HG02642 (cell line): Measurements from ENCODE around the gene MRPS34.
"Not testable (repeated sequence)": the region's sequence is repeated elsewhere in the genome, so short reads cannot be mapped to it uniquely, and the experiment has no call there.

ENCODE experiments used
- ATAC-seq: cut with Tn5 transposase; IDR thresholded peaks from one replicate; pipeline ENCODE4 v1.9.1; 2021; ENCODE audit warnings: mild to moderate bottlenecking; ENCODE audit not compliant: unreplicated experiment, poor library complexity

The MRPS34 gene

GRCh38 chr16:1772908-1773702 lies at the start of gene MRPS34:
Gene MRPS34, minus strand, starts transcription at chr16:1773134. Its CDS starts 15 bp downstream, at chr16:1773119.
- peak; percentile 48 for ATAC-seq

GRCh38 chr16:1821861-1822611 lies 49.1 kb upstream of the MRPS34 start:
- ATAC-seq, result no peak

DNA sequence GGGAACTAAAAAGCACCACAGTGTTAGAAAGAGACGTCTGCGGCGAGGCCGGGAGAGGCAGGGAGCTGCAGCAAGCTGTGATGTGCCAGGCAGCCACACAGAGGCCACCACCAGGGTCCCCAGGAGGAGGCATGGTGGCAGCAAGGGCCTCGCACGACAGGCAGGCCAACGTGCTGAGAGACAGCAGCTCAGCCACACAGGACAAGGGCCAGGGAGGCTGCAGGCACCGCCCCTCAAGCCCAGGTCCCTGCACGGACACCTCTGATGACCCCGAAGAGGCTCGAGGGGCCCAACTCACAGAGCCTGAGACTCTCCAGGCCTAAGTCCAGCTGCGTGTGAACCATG lies 48.0 kb upstream of the MRPS34 start:
- no peak for ATAC-seq

- ATAC-seq, result no peak
These were observed 47.4 kb upstream of the MRPS34 start for GRCh38 chr16:1820096-1820945.

GRCh38 chr16:1819611-1820010 lies 46.7 kb upstream of the MRPS34 start:
- ATAC-seq, result no peak

- ATAC-seq, result no peak
These were observed 46.1 kb upstream of the MRPS34 start for GRCh38 chr16:1818873-1819525.

DNA sequence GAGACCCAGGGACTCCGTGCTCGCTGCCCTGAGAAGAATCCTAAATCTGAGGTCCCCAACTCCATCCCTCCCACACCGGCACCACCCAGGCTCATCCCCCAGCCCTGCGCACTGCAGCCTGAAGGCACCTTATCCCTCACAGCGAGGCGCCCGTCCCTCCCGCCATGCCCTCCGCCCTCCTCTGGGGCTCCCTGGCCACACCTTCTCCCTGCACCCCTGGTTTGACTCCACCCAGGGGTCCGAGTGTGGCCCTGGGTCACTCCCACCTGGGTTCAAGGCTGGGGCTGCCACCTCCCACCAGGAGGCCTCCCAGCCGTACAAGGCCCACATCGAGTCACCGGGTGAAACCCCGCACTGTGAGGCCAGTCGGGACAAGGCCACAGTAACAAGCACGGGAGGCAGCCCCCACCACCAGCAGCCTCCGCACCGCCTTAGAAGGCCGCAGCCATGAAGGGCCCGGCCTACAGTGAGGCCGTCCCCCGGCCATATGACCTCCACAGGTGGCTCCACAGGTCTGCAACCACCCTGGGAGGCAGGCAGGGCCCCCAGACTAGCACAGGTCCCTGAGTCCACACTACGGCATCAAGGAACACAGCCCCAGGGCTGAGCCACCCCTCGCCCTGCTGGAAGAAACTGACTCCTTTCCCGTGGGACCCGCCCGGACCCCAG lies 45.4 kb upstream of the MRPS34 start:
- no peak for ATAC-seq

DNA sequence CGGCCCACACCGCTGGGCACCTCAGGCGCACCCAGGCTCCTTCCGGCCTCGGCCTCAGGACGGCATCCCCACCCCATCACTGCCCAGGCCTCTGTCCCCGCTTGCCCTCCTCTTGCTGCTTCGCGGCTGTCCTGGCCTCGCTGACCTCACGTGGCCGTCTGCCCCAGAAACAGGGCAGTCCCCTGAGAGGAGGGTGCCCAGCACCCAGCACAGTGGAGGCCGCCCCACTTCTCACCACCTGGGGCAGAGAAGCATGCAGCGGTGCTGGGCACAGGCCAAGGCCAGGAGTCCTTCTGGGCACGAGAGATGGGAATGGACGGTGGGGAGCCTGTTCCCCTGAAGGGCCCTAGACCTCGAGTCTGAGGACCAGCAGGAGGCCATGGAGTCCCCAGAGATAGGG lies 44.8 kb upstream of the MRPS34 start:
- ATAC-seq, result no peak

- no peak for ATAC-seq
These were observed 44.3 kb upstream of the MRPS34 start for GRCh38 chr16:1817276-1817589.

GRCh38 chr16:1816396-1817275 lies 43.7 kb upstream of the MRPS34 start:
- ATAC-seq, result no peak

DNA sequence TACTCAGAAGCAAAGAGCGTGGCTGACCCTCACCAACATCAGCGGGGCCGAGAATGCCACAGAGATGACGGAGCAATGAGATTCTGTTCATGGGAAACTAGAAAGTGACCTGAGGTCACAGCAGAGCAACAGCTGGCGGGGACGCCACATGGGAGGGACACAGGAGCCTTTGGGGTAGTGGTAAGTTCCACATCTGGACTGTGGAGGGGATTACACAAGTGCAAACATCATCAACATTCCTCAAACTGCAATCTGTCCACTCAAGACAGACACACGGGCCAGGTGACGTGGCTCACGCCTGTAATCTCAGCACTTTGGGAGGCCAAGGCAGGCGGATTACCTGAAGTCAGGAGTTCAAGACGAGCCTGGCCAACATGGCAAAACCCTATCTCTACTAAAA lies 42.5 kb upstream of the MRPS34 start:
- ATAC-seq, result no peak

- ATAC-seq, result no peak
These were observed 39.8 kb upstream of the MRPS34 start for GRCh38 chr16:1812732-1813163.

GRCh38 chr16:1810536-1810935 lies 37.6 kb upstream of the MRPS34 start:
- ATAC-seq, result no peak

GRCh38 chr16:1810106-1810505 lies 37.2 kb upstream of the MRPS34 start:
- no peak for ATAC-seq

DNA sequence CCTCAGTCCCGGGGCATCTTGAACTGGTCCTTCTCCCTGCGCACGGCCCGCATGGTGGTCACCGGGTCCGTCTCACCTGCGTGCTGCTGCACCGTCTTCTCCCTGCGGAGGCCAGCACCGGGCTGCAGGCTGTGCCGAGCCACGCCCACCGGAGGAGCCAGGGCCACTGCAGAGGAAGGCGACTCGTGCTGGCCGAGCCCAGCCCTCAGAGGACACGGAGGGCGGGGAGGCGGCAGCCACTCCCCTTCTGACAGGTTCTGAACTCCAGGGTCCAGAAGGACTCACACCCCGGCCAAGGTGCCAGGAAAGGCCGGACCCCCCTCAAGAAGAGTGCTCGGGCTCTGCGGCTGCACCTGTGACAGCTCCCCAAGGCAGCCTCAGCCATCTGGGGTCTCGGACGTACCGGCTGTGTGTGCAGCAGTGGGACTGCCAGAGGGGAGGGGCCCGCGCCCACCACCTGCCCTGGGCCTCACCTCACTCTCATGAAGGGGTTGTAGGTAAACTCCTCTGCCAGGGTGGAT lies 36.4 kb upstream of the MRPS34 start:
- no peak for ATAC-seq

GRCh38 chr16:1808691-1809090 lies 35.8 kb upstream of the MRPS34 start:
- ATAC-seq, result no peak

DNA sequence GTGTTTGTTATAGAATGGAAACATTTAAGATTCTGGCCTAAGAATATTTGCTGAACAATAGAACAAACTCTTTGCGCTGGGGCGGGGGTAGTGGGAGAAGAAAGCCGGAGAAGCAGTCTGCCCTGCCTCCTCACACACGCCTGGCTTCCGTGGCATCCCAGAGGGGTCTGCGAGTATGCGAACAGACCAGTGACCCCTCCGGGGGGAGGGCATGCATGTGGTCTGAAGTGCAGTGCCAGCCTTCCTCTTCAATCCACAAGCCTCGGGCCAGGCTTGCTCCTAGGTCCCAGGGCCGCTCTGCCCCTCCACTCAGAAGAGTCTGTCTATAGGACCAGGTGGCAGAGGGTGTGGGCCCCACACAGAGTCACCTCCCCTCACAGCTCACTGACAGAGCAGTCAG lies 34.7 kb upstream of the MRPS34 start:
- ATAC-seq, result no peak

DNA sequence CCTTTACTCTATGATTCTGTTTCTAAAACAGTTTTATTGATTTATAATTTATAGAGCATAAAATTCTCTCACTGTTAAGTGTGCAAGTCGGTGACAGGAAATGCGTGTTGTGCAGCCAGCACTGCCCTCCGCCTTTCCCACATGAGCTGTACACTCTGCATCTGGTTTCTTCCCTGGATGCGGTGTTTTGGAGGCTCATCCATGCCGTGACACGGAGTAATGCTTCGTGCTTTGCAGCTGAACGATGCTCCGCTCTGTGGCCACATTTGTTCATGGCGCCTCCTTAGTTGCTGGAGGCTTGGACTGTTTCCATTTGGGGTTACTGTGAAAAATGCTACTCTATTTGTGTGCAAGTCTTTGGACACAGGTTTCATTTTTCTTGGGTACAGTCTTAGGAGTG lies 27.8 kb upstream of the MRPS34 start:
- no peak for ATAC-seq

GRCh38 chr16:1799263-1799662 lies 26.3 kb upstream of the MRPS34 start:
- ATAC-seq, result not testable (repeated sequence)
